Esophagus muscularis mucosa (tissue), 4 donors: Measurements from ENCODE around the gene SPRR2E. TPM values are rescaled to one million over a fixed set of nuclear protein-coding genes. Genes with fewer than 3 reads are reported as not detected.
"Not testable (repeated sequence)": the region's sequence is repeated elsewhere in the genome, so short reads cannot be mapped to it uniquely, and the experiment has no call there.

ENCODE experiments used
- DNase-seq: peaks from one replicate; pipeline ENCODE4 v3.0.0-alpha.2; 2017; ENCODE audit errors: extremely low spot score
- H3K27ac ChIP-seq, 4 donors: fragments of 200-600 bp; sonication (generic); replicated peaks in 1 of 4; 1 replicate in 3 of 4; 2 replicates in 1 of 4; pipeline ENCODE4 v1.5.1; 2016 to 2019; ENCODE audit warnings: mild to moderate bottlenecking in 1 of 4
- H3K27me3 ChIP-seq, 4 donors: fragments of 200-600 bp; sonication (generic); one replicate each; pipeline versions ENCODE4 v1.5.1 to v1.6.0; 2016 to 2019
- H3K36me3 ChIP-seq, 4 donors: fragments of 200-600 bp; sonication (generic); one replicate each; pipeline ENCODE4 v1.5.1; 2016 to 2019
- H3K4me1 ChIP-seq, 4 donors: fragments of 200-600 bp; sonication (generic); one replicate each; pipeline ENCODE4 v1.5.1; 2016 to 2019
- H3K4me3 ChIP-seq, 4 donors: fragments of 200-600 bp; sonication (generic); 1 replicate in 2 of 4; 2 replicates in 2 of 4; pipeline ENCODE4 v1.5.1; 2016 to 2019; ENCODE audit warnings: mild to moderate bottlenecking in 4 of 4, moderate library complexity in 1 of 4
- H3K9me3 ChIP-seq, 4 donors: fragments of 200-600 bp; sonication (generic); 1 replicate in 3 of 4; 2 replicates in 1 of 4; pipeline ENCODE4 v1.5.1; 2016 to 2019
- EP300 ChIP-seq: sonication (generic); formaldehyde crosslinking; IDR thresholded peaks from one replicate; pipeline ENCODE4 v1.6.1; 2017; ENCODE audit warnings: antibody characterized with exemption
- POLR2A ChIP-seq: fragments of 450-650 bp; IDR thresholded peaks from one replicate; pipeline ENCODE4 v1.6.1; 2017; ENCODE audit warnings: antibody characterized with exemption, moderate library complexity, mild to moderate bottlenecking, low read depth
- POLR2AphosphoS5 ChIP-seq, 2 donors: sonication (generic); formaldehyde crosslinking; IDR thresholded peaks; one replicate each; pipeline ENCODE4 v1.6.1; 2017; ENCODE audit warnings: antibody characterized with exemption in 2 of 2
- WGBS: methylation state at CpG from one replicate; pipeline ENCODE4 v1.1.5; 2018; 5-methylcytosine and 5-hydroxymethylcytosine counted together
- intact Hi-C: fragments of 100-400 bp; cut with DNase I; formaldehyde crosslinking; loops from one replicate; pipeline ENCODE4 v1.15.1; 2023
- total RNA-seq, 4 donors: library from RNA; depleted of rRNA; stranded (reverse); fragments of >200 nt; gene quantifications; one replicate each; pipeline versions ENCODE4 v1.1.0 to v1.2.1, GENCODE V29; 2016
- TF ChIP-seq, protein P1 (sequence below), 3 experiments: fragments of 200-600 bp in 2 of 3; fragments of 450-650 bp in 1 of 3; sonication (generic) in 2 of 3; IDR thresholded peaks; one replicate each; pipeline ENCODE4 v1.5.1; 2017 to 2019; ENCODE audit warnings: antibody characterized with exemption in 3 of 3, mild to moderate bottlenecking in 2 of 3, moderate library complexity in 1 of 3

Gene SPRR2E
- total RNA-seq, 4 donors from 2014 or later = not detected

DNA sequence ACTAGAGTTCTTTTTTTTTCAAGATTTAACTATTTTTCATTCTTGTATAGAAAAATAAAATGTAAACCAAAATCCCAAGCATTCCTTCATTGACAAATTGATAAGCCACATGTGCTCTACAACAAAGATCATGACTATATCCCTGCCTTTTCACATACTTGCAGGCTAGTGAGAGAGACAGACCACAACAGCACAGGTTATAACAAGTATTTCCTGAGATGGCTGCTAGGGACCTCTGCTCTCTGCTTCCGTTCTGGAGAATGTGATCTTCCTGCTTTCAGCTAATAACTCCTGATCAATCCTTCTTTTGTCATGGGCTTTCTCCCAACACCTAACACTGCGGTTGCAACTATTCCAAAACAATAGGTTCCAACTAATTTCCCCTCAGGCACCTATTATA, 33.0 kb upstream of the SPRR2E start:
- no peak for DNase-seq
- WGBS = 56% methylated on average over 2 of the region's 2 CpGs
- no peak overlapping the region for H3K4me3 ChIP-seq
- H3K4me1 ChIP-seq = no peaks in the 10 kb centered on the region
- no peaks in the 10 kb centered on the region for H3K27me3 ChIP-seq
- intact Hi-C loops = no loop called here
- no peaks in the 10 kb centered on the region for H3K36me3 ChIP-seq
- TF ChIP-seq POLR2AphosphoS5 (IDR thresholded peaks at IDR 0.05) = no peak
- no peak for TF ChIP-seq EP300
- TF ChIP-seq POLR2A = no peak
- TF ChIP-seq, protein P1, sequence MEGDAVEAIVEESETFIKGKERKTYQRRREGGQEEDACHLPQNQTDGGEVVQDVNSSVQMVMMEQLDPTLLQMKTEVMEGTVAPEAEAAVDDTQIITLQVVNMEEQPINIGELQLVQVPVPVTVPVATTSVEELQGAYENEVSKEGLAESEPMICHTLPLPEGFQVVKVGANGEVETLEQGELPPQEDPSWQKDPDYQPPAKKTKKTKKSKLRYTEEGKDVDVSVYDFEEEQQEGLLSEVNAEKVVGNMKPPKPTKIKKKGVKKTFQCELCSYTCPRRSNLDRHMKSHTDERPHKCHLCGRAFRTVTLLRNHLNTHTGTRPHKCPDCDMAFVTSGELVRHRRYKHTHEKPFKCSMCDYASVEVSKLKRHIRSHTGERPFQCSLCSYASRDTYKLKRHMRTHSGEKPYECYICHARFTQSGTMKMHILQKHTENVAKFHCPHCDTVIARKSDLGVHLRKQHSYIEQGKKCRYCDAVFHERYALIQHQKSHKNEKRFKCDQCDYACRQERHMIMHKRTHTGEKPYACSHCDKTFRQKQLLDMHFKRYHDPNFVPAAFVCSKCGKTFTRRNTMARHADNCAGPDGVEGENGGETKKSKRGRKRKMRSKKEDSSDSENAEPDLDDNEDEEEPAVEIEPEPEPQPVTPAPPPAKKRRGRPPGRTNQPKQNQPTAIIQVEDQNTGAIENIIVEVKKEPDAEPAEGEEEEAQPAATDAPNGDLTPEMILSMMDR (IDR thresholded peaks at IDR 0.05) = no peak
- H3K9me3 ChIP-seq = peaks cover 0 to 21% (median 3%) of the 10 kb centered on the region in 4 donors
- no peak overlapping the region for H3K27ac ChIP-seq

DNA sequence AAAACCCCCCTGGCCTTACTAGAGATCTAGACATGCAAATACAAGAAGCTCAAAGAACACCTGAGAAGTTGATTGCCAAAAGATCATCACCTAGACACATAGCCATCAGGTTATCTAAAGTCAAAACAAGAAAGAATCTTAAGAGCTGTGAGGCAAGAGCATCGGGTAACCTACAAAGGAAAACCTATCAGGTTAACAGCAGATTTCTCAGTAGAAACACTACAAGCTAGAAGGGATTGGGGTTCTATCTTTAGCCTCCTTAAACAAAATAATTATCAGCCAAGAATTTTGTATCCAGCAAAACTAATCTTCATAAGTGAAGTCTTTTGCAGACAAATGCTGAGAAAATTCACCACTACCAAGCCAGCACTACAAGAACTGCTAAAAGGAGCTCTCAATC, 31.2 kb upstream of the SPRR2E start:
- TF ChIP-seq EP300 (no peak), POLR2A (no peak), POLR2AphosphoS5 (IDR thresholded peaks at IDR 0.05) (no peak)
- TF ChIP-seq, protein P1 (IDR thresholded peaks at IDR 0.05) = no peak
- Histone ChIP-seq H3K4me1 (no peaks in the 10 kb centered on the region), H3K9me3 (peaks cover 0 to 21% (median 3%) of the 10 kb centered on the region in 4 donors), H3K27ac (no peak overlapping the region), H3K36me3 (no peaks in the 10 kb centered on the region), H3K4me3 (no peak overlapping the region), H3K27me3 (no peaks in the 10 kb centered on the region)
- intact Hi-C loops = no loop called here
- no peak for DNase-seq
- WGBS = 93% methylated on average over 1 of the region's 1 CpG

DNA sequence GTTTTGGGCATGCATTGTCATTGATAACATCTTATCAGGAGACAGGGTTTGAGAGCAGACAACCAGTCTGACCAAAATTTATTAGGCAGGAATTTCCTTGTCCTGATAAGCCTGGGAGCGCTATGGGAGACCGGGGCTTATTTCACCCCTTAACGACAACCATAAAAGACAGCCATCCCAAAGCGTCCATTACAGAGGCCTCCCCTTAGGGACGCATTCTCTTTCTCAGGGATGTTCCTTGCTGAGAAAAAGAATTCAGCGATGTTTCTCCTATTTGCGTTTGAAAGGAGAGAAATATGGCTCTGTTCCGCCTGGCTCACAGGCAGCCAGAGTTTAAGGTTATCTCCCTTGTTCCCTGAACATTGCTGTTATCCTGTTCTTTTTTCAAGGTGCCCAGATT, 29.5 kb upstream of the SPRR2E start:
- H3K4me3 ChIP-seq, H3K27me3 ChIP-seq, DNase-seq, H3K27ac ChIP-seq, H3K4me1 ChIP-seq, H3K36me3 ChIP-seq, intact Hi-C loops: not testable (repeated sequence)
- 83% methylated on average over 7 of the region's 8 CpGs for WGBS
- H3K9me3 ChIP-seq = peaks cover 0 to 21% (median 3%) of the 10 kb centered on the region in 4 donors

DNA sequence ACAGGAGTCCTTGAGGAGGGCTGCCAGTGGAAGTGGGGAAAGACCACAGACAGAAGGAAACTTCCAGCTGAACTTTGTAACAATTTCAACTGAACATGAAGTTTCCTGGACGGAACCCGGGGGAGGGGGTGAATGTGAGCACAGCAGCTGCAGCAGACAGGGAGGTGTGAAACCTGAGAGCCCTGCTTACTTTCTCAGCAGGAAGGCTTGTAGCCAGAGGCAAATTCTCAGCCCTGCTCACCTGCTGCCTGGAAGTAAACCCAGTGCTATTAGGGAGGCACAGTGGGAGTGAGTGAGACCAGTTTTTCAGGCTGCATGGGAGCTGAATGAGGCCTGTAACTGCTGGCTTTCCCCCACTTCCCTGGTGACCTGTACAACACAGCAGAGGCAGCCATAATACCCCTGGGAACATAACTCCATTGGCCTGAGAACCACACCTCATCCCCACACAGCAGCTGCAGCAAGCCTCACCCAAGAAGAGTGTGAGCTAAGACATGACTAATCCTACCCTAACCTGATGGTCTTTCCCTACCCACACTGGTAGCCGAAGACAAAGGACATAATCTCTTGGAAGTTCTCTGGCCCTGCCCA, 28.6 kb upstream of the SPRR2E start:
- Histone ChIP-seq H3K27ac (no peak overlapping the region), H3K4me1 (no peaks in the 10 kb centered on the region), H3K36me3 (no peaks in the 10 kb centered on the region), H3K4me3 (no peak overlapping the region), H3K9me3 (peaks cover 0 to 21% (median 3%) of the 10 kb centered on the region in 4 donors), H3K27me3 (no peaks in the 10 kb centered on the region)
- TF ChIP-seq EP300 (no peak), POLR2A (no peak), POLR2AphosphoS5 (IDR thresholded peaks at IDR 0.05) (no peak)
- TF ChIP-seq, protein P1 (IDR thresholded peaks at IDR 0.05) = no peak
- intact Hi-C loops = no loop called here
- 38% methylated on average over 3 of the region's 3 CpGs for WGBS
- no peak for DNase-seq

DNA sequence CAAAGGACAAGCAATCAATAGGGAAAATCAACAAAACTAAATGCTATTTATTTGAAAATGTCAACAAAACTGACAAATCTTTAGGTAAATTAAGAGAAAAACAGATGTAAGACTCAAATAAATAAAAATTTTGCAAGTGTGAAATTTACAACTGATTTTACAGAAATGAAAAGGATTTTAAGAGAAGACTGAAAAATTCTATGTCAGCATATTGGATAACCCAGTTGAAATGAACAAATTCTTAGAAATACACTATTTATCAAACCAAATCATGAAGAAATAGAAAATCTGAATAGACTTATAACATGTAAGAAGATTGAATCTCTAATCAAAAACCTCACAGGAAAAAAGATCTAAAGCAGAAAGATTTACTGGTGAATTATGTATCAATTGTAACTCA, 26.6 kb upstream of the SPRR2E start:
- no peak for DNase-seq
- no peak overlapping the region for H3K27ac ChIP-seq
- H3K36me3 ChIP-seq = no peaks in the 10 kb centered on the region
- no peaks in the 10 kb centered on the region for H3K27me3 ChIP-seq
- H3K9me3 ChIP-seq = peaks cover 0 to 17% (median 3%) of the 10 kb centered on the region in 4 donors
- no peaks in the 10 kb centered on the region for H3K4me1 ChIP-seq
- no peak overlapping the region for H3K4me3 ChIP-seq
- intact Hi-C loops = no loop called here
- TF ChIP-seq POLR2AphosphoS5 (IDR thresholded peaks at IDR 0.05) = no peak
- TF ChIP-seq EP300 = no peak

DNA sequence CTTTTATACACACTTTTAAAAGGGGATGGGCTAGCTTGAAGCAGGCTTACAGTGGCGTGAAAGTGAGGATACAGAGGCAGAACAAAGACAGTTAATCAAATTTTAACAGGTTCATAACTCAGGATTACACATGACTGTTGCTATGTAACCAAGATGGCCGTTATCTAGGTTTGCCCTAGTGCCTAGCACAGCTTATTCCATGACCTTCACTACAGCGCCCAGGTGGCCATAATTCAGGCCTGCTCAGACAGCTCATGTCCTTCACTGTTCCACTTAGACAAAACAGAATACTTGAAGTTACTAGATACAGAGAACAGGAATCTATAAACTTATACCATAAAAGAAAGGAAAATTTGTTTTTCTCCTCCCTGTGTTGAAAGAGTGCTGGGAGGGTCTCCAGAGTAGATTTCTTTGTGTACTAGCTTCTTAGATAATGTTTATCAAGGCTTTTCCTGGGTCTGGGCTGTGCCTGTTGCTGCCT, 25.2 kb upstream of the SPRR2E start:
- no peak overlapping the region for H3K4me3 ChIP-seq
- intact Hi-C loops = no loop called here
- no peak overlapping the region for H3K27ac ChIP-seq
- DNase-seq = no peak
- no peaks in the 10 kb centered on the region for H3K27me3 ChIP-seq
- no peak for TF ChIP-seq POLR2A
- TF ChIP-seq, protein P1 (IDR thresholded peaks at IDR 0.05) = no peak
- TF ChIP-seq EP300 = no peak
- TF ChIP-seq POLR2AphosphoS5 (IDR thresholded peaks at IDR 0.05) = no peak
- no peaks in the 10 kb centered on the region for H3K4me1 ChIP-seq
- peaks cover 0 to 3% (median 0%) of the 10 kb centered on the region in 4 donors for H3K9me3 ChIP-seq
- H3K36me3 ChIP-seq = no peaks in the 10 kb centered on the region
- 39% methylated on average over 3 of the region's 3 CpGs for WGBS

DNA sequence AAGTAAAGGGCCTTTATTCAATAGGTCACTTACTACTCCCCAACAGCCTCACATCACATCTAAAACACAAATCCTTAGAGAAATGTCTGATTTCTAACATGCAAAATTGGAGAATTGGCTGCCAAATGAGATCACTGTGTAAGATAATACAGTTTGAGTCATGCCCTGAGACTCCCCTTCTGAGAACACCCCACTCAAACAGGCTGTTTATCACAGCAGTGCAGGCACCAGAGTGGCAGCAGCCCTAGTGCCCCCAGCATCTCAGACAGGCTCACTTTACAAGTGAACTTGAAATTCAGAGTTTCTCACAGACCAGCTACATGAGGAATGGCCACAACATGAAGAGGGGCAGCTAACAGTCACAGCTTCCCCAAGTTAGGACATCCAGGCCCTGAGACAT, 20.9 kb upstream of the SPRR2E start:
- H3K27ac ChIP-seq, H3K4me3 ChIP-seq, intact Hi-C loops, H3K27me3 ChIP-seq, H3K4me1 ChIP-seq, H3K9me3 ChIP-seq, DNase-seq, H3K36me3 ChIP-seq: not testable (repeated sequence)
